DND-41 (cell line): ENCODE measurements around the gene SSTR1.

Experiments used
- ATAC-seq: fragments of 200-7000 bp; cut with Tn5 transposase; 3 replicates; pipeline ENCODE4 v1.9.1; 2021; ENCODE audit warnings: low read depth; ENCODE audit not compliant: insufficient read depth
- DNase-seq: peaks from one replicate; pipeline ENCODE4 v3.0.0-alpha.2; 2020
- H2AFZ ChIP-seq: 2 replicates; pipeline ENCODE4 v1.6.0; 2012; ENCODE audit warnings: low read depth, low read length
- H3K27ac ChIP-seq: 2 replicates; pipeline ENCODE4 v1.5.1; 2012; ENCODE audit warnings: low read length, inconsistent platforms
- H3K27me3 ChIP-seq: fragments of 200-600 bp; sonication (generic); 2 replicates; pipeline ENCODE4 v1.6.0; 2012; ENCODE audit warnings: low read length, mild to moderate bottlenecking, inconsistent platforms; ENCODE audit not compliant: insufficient read depth, poor library complexity
- H3K36me3 ChIP-seq: 2 replicates; pipeline ENCODE4 v1.5.1; 2012; ENCODE audit warnings: low read length, inconsistent platforms; ENCODE audit not compliant: insufficient read depth
- H3K4me1 ChIP-seq: 2 replicates; pipeline ENCODE4 v1.5.1; 2012; ENCODE audit warnings: mild to moderate bottlenecking, low read length; ENCODE audit not compliant: insufficient read depth
- H3K4me2 ChIP-seq: 2 replicates; pipeline ENCODE4 v1.6.0; 2012; ENCODE audit warnings: mild to moderate bottlenecking, moderate library complexity, low read length, inconsistent platforms; ENCODE audit not compliant: insufficient read depth
- H3K4me3 ChIP-seq, 2 experiments: fragments of 200-600 bp in 1 of 2; shearing (Covaris generic) in 1 of 2; 2 replicates each; pipeline ENCODE4 v1.5.1; 2012 to 2016; ENCODE audit warnings: inconsistent platforms in 2 of 2, low read length in 2 of 2, mild to moderate bottlenecking in 2 of 2, low read depth in 1 of 2, moderate library complexity in 1 of 2
- H3K79me2 ChIP-seq: 2 replicates; pipeline ENCODE4 v1.6.0; 2012; ENCODE audit warnings: low read length, inconsistent platforms; ENCODE audit not compliant: insufficient read depth
- H3K9ac ChIP-seq: 2 replicates; pipeline ENCODE4 v1.6.0; 2012; ENCODE audit warnings: low read depth, mild to moderate bottlenecking, inconsistent platforms, low read length, moderate library complexity
- H3K9me3 ChIP-seq: 2 replicates; pipeline ENCODE4 v1.5.1; 2012; ENCODE audit warnings: low read length, moderate library complexity, mild to moderate bottlenecking, inconsistent platforms; ENCODE audit not compliant: insufficient read depth, severe bottlenecking
- H4K20me1 ChIP-seq: 2 replicates; pipeline ENCODE4 v1.6.0; 2012; ENCODE audit warnings: low read length; ENCODE audit not compliant: insufficient read depth
- EZH2 ChIP-seq: IDR thresholded peaks from 3 replicates; pipeline ENCODE4 v1.6.1; 2012; ENCODE audit warnings: borderline replicate concordance, low read depth, mild to moderate bottlenecking, moderate library complexity, low read length, inconsistent platforms; ENCODE audit not compliant: severe bottlenecking
- TF ChIP-seq, protein P1 (sequence below): IDR thresholded peaks from 2 replicates; pipeline ENCODE4 v1.5.1; 2012; ENCODE audit warnings: borderline replicate concordance, low read length, moderate library complexity, mild to moderate bottlenecking; ENCODE audit not compliant: poor library complexity, severe bottlenecking; ENCODE audit errors: extremely low read depth

The SSTR1 gene

DNA sequence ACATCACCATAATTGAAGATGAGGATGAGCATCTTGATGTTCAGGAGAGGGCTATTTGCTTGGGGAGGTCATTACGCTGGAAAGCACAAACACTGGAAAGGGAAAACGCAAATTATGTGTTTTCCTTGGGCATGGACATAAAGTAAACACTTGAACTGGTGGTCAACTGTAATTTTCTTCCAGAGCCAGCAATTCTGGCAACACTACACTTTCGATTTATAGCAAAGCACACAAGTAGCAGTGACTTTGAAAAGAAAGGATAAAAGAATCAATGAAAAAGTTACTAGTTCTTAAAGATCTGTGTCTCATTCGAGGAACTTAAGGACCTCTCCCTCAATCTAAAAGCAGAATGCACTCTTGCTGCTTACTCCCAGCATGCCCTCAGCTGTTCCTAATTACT lies 46.0 kb downstream of the SSTR1 start:
- Histone ChIP-seq H4K20me1 (no peaks in the 10 kb centered on the region), H3K27me3 (no peaks in the 10 kb centered on the region), H3K9ac (no peak overlapping the region), H3K4me2 (no peak overlapping the region), H3K4me3 (no peak overlapping the region), H3K9me3 (no peaks in the 10 kb centered on the region), H3K27ac (no peak overlapping the region), H3K79me2 (no peaks in the 10 kb centered on the region), H3K36me3 (no peaks in the 10 kb centered on the region), H2AFZ (no peak overlapping the region), H3K4me1 (no peaks in the 10 kb centered on the region)
- ATAC-seq (no peak), DNase-seq (no peak)
- TF ChIP-seq EZH2 = no peak
- TF ChIP-seq, protein P1, sequence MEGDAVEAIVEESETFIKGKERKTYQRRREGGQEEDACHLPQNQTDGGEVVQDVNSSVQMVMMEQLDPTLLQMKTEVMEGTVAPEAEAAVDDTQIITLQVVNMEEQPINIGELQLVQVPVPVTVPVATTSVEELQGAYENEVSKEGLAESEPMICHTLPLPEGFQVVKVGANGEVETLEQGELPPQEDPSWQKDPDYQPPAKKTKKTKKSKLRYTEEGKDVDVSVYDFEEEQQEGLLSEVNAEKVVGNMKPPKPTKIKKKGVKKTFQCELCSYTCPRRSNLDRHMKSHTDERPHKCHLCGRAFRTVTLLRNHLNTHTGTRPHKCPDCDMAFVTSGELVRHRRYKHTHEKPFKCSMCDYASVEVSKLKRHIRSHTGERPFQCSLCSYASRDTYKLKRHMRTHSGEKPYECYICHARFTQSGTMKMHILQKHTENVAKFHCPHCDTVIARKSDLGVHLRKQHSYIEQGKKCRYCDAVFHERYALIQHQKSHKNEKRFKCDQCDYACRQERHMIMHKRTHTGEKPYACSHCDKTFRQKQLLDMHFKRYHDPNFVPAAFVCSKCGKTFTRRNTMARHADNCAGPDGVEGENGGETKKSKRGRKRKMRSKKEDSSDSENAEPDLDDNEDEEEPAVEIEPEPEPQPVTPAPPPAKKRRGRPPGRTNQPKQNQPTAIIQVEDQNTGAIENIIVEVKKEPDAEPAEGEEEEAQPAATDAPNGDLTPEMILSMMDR = no peak

DNA sequence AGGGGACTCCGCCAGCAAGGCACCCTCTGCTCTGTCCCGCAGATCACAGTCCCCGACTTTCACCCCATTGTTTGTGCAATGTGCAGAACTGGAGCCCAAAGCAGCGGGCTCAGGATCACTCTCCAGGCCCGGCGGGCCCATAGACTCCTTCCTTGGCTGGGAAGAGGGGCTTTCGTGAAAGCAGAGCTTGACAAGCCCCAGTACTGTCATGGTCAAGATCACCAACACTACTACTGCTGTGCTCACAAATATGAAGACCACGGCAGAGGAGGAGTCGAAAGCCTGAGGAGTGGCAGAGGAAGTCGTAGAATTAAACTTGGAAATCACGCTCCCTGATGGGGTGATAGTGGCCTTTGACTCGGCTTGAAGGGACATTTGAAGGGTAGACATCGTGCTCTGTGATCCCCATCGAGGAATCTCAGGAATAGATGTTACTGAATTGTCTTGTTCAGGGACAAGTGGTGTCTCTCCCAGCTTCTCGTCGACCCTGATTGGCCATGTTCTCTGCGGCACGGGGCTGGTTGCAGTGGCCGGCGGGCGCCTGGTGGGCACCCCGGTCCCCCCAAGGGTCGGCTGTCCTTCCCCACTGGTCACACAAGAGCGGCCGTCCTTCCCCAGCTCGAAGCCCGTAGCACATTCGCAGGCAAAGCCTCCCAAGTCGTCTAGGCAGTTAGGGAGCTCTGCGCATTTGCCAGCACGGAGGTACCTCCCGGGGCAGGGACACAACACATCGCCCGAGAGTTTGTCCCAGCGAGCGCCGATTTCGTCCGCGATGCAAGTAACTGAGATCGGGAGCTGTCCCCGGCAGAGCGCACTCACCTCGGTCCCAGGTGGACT lies 47.1 kb downstream of the SSTR1 start:
- H3K4me2 ChIP-seq = no peak overlapping the region
- no peak for TF ChIP-seq EZH2
- TF ChIP-seq, protein P1 = no peak
- no peaks in the 10 kb centered on the region for H3K9me3 ChIP-seq
- H3K27ac ChIP-seq = no peak overlapping the region
- no peak overlapping the region for H3K9ac ChIP-seq
- no peak overlapping the region for H2AFZ ChIP-seq
- H3K36me3 ChIP-seq = no peaks in the 10 kb centered on the region
- H3K4me1 ChIP-seq = no peaks in the 10 kb centered on the region
- no peaks in the 10 kb centered on the region for H3K27me3 ChIP-seq
- ATAC-seq (no peak), DNase-seq (no peak)
- no peaks in the 10 kb centered on the region for H4K20me1 ChIP-seq
- H3K4me3 ChIP-seq = no peak overlapping the region
- H3K79me2 ChIP-seq = no peaks in the 10 kb centered on the region

DNA sequence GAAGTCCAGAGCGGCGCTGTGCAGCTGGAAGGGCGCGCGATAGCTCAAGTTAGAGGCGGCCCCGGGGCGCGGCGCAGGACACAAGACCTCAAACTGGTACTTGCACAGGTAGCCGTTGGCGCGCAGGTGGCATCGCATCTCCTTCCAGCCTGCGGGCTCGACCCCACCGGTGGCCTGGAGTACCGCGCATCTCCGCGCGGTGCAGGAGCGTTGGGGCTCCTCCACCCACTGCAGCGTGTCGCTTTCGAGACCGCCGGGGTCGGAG lies 47.6 kb downstream of the SSTR1 start:
- H3K4me3 ChIP-seq = no peak overlapping the region
- H2AFZ ChIP-seq = no peak overlapping the region
- no peak overlapping the region for H3K27ac ChIP-seq
- H3K79me2 ChIP-seq = no peaks in the 10 kb centered on the region
- H4K20me1 ChIP-seq = no peaks in the 10 kb centered on the region
- H3K9ac ChIP-seq = no peak overlapping the region
- no peak for ATAC-seq
- H3K27me3 ChIP-seq = no peaks in the 10 kb centered on the region
- H3K4me2 ChIP-seq = no peak overlapping the region
- DNase-seq = no peak
- no peaks in the 10 kb centered on the region for H3K36me3 ChIP-seq
- no peak for TF ChIP-seq EZH2
- no peaks in the 10 kb centered on the region for H3K4me1 ChIP-seq
- H3K9me3 ChIP-seq = no peaks in the 10 kb centered on the region

DNA sequence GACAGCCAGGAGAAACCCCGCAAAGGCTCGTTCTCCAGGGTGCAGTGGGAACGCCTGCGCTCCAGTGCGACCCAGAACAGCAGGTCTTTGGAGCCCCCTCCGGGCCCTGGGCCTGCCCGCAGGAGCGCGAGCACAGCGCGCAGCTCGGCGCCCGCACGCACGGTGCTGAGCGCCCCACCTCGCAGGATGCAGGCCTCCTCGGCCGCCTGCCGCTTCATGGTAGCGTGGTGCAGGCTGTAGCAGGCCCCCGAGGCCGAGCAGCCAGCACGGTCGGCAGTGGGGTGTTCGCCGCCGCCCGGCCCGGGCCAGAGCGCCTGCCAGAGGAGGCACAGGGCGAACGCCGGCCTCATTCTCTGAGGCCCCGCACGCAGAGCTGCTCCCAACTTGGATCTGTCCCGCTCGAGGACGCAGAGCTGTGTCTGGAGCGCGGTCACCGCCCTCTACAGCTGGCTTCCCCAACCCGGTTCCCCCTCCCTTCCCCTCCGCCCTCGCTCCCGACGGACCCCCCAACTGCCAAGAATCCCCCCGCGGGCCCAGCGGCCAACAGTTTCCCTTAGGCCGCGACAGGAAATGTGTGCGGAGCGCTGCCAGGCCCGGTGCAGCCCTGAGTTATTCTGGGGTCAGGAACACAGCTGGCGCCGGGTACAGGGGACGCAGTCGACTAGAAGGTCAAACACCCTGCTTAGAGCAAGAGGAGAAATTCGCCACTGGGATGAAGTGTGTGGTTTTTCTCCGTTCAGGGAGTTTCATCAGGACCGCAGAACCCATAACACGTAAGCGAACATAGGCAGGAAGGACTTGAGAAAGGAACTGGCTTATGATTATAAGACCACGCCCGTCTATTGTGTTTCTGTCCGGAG lies 48.2 kb downstream of the SSTR1 start, which contains the start of gene CLEC14A:
Gene CLEC14A, minus strand, starts transcription at position 421 of the 860 bp plus-strand sequence. Its CDS starts 71 bp downstream, at position 350.
- Histone ChIP-seq H3K4me1 (no peaks in the 10 kb centered on the region), H3K27ac (no peak within 1 kb of the TSS), H3K9ac (no peak within 1 kb of the TSS), H3K36me3 (no peaks in the 10 kb centered on the region), H3K4me2 (no peak within 1 kb of the TSS), H4K20me1 (no peaks in the 10 kb centered on the region), H3K27me3 (no peaks in the 10 kb centered on the region), H3K79me2 (no peaks in the 10 kb centered on the region), H3K4me3 (no peak within 1 kb of the TSS), H2AFZ (no peak within 1 kb of the TSS), H3K9me3 (no peaks in the 10 kb centered on the region)
- ATAC-seq (no peak), DNase-seq (no peak)
- TF ChIP-seq, protein P1 = no peak
- TF ChIP-seq EZH2 = no peak
